GM12878 (cell line): ENCODE data around the gene C16orf96. TPM values are rescaled to one million over a fixed set of nuclear protein-coding genes. Genes with fewer than 3 reads are reported as not detected.

Source experiments
- ATAC-seq: fragments of 200-7000 bp; cut with Tn5 transposase; 3 replicates; pipeline ENCODE4 v1.9.1; 2020; ENCODE audit warnings: mild to moderate bottlenecking, moderate library complexity
- BruUV-seq: library from RNA; stranded (reverse); fragments of 400-500 nt; replicated peaks from 2 replicates; lab custom pipeline; 2021; lab: Mats Ljungman, UMichigan
- CTCF ChIA-PET: fragments of 300-600 bp; sonication (Branson Sonifier 250); formaldehyde crosslinking; extraction: SDS; loops from one replicate; lab custom pipeline; 2021; ENCODE audit warnings: inconsistent platforms; lab: Yijun Ruan, JAX
- POLR2A ChIA-PET: fragments of 350-600 bp; formaldehyde crosslinking; extraction: SDS; loops from one replicate; lab custom pipeline; 2021; ENCODE audit warnings: inconsistent platforms; lab: Charles Lee
- RAD21 ChIA-PET: fragments of 300-600 bp; sonication (Branson Sonifier 250); formaldehyde crosslinking; loops from one replicate; lab custom pipeline; 2023; ENCODE audit warnings: antibody characterized with exemption; ENCODE audit not compliant: unreplicated experiment; lab: Charles Lee
- SMC1A ChIA-PET: fragments of 300-600 bp; sonication (Branson Sonifier 250); formaldehyde crosslinking; loops from one replicate; lab custom pipeline; 2023; ENCODE audit not compliant: unreplicated experiment, uncharacterized antibody; lab: Charles Lee
- DNase-seq: peaks from one replicate; pipeline ENCODE4 v3.0.0-alpha.2; 2011; ENCODE audit warnings: low read depth, low spot score
- FAIRE-seq: peaks from 3 replicates; lab custom pipeline; 2011; peaks lifted over from hg19 to GRCh38; lab: Jason Lieb, UNC
- H2AFZ ChIP-seq: 2 replicates; pipeline ENCODE4 v1.6.0; 2011; ENCODE audit warnings: low read depth, low read length, control low read depth; ENCODE audit not compliant: control insufficient read depth
- H3K27ac ChIP-seq: 2 replicates; pipeline ENCODE4 v1.5.1; 2011; ENCODE audit warnings: control low read depth; ENCODE audit not compliant: control insufficient read depth, insufficient read depth
- H3K27me3 ChIP-seq, 2 experiments: replicated peaks in 1 of 2; 2 replicates each; pipeline versions ENCODE4 v1.6.0 to v1.6.1; 2011; ENCODE audit warnings: low read length in 1 of 2; ENCODE audit not compliant: control insufficient read depth in 2 of 2, insufficient read depth in 2 of 2
- H3K36me3 ChIP-seq, 2 experiments: 2 replicates each; pipeline ENCODE4 v1.5.1; 2011; ENCODE audit warnings: low read length in 1 of 2; ENCODE audit not compliant: control insufficient read depth in 2 of 2, insufficient read depth in 2 of 2
- H3K4me1 ChIP-seq: 2 replicates; pipeline ENCODE4 v1.6.1; 2011; ENCODE audit warnings: mild to moderate bottlenecking, low read length, moderate library complexity, mixed read lengths; ENCODE audit not compliant: control insufficient read depth, insufficient read depth
- H3K4me2 ChIP-seq: 2 replicates; pipeline ENCODE4 v1.6.0; 2011; ENCODE audit warnings: control low read depth; ENCODE audit not compliant: control insufficient read depth, insufficient read depth
- H3K4me3 ChIP-seq: fragments of 200-600 bp; sonication (generic); 2 replicates; pipeline ENCODE4 v1.5.1; 2016
- H3K79me2 ChIP-seq: 2 replicates; pipeline ENCODE4 v1.6.0; 2011; ENCODE audit warnings: low read length; ENCODE audit not compliant: control insufficient read depth, insufficient read depth
- H3K9ac ChIP-seq: 2 replicates; pipeline ENCODE4 v1.8.0; 2011; ENCODE audit warnings: low read length, control low read depth, mixed read lengths; ENCODE audit not compliant: control insufficient read depth, insufficient read depth
- H3K9me3 ChIP-seq: replicated peaks from 3 replicates; pipeline ENCODE4 v1.5.1; 2011; ENCODE audit warnings: mild to moderate bottlenecking, low read length; ENCODE audit not compliant: control insufficient read depth, insufficient read depth
- H4K20me1 ChIP-seq: 2 replicates; pipeline ENCODE4 v1.6.0; 2011; ENCODE audit not compliant: control insufficient read depth, insufficient read depth
- BCL3 ChIP-seq: IDR thresholded peaks from 2 replicates; pipeline ENCODE4 v1.6.1; 2011; ENCODE audit warnings: borderline replicate concordance, low read depth, mild to moderate bottlenecking, moderate library complexity, low read length; ENCODE audit not compliant: insufficient read depth, poor library complexity, severe bottlenecking
- CHD2 ChIP-seq: IDR thresholded peaks from 2 replicates; pipeline ENCODE4 v1.6.1; 2011; ENCODE audit warnings: low read depth, low read length, improper control_type of control experiment, borderline replicate concordance
- CHD4 ChIP-seq: fragments of 200-600 bp; sonication (generic); IDR thresholded peaks from 2 replicates; pipeline ENCODE4 v1.6.1; 2016; ENCODE audit warnings: mild to moderate bottlenecking
- ETV6 ChIP-seq, 2 experiments: fragments of 450-650 bp in 1 of 2; IDR thresholded peaks in 1 of 2; conservative IDR thresholded peaks in 1 of 2; 2 replicates each; pipeline ENCODE4 v1.6.1; 2014; ENCODE audit warnings: antibody characterized with exemption in 1 of 2, borderline replicate concordance in 1 of 2, low read depth in 1 of 2, mild to moderate bottlenecking in 1 of 2, moderate library complexity in 1 of 2
- HCFC1 ChIP-seq: fragments of 150-350 bp; IDR thresholded peaks from 2 replicates; pipeline ENCODE4 v1.6.1; 2014; ENCODE audit warnings: low read length
- HDAC6 ChIP-seq: fragments of 200-600 bp; sonication (generic); IDR thresholded peaks from one replicate; pipeline ENCODE4 v1.8.0; 2017; ENCODE audit warnings: antibody characterized with exemption; ENCODE audit not compliant: unreplicated experiment
- JUNB ChIP-seq: IDR thresholded peaks from 2 replicates; pipeline ENCODE4 v1.6.1; 2016; ENCODE audit warnings: antibody characterized with exemption, mild to moderate bottlenecking
- KAT2A ChIP-seq: conservative IDR thresholded peaks from 2 replicates; pipeline ENCODE4 v1.6.1; 2011; ENCODE audit warnings: low read depth, low read length; ENCODE audit not compliant: control insufficient read depth
- POLR2AphosphoS5 ChIP-seq: IDR thresholded peaks from 2 replicates; pipeline ENCODE4 v1.6.1; 2011; ENCODE audit warnings: mild to moderate bottlenecking, low read length, inconsistent platforms
- SIN3A ChIP-seq: IDR thresholded peaks from 2 replicates; pipeline ENCODE4 v1.6.1; 2012; ENCODE audit warnings: low read depth, low read length, improper control_type of control experiment
- SRF ChIP-seq, 2 experiments: IDR thresholded peaks; 2 replicates each; pipeline ENCODE4 v1.6.1; 2011; ENCODE audit warnings: low read depth in 2 of 2, low read length in 2 of 2, mild to moderate bottlenecking in 1 of 2, moderate library complexity in 1 of 2
- ZBED1 ChIP-seq: IDR thresholded peaks from 2 replicates; pipeline ENCODE4 v1.6.1; 2016; ENCODE audit warnings: borderline replicate concordance
- ZBTB33 ChIP-seq: fragments of 450-650 bp; IDR thresholded peaks from 2 replicates; pipeline ENCODE4 v1.6.1; 2017; ENCODE audit warnings: mild to moderate bottlenecking
- WGBS: methylation state at CpG from one replicate; pipeline ENCODE4 v1.1.6; 2016; ENCODE audit warnings: low lambda C conversion rate; ENCODE audit not compliant: insufficient replicate concordance, insufficient coverage; ENCODE audit errors: missing lambda C conversion rate; 5-methylcytosine and 5-hydroxymethylcytosine counted together
- in situ Hi-C: fragments of 300-500 bp; cut with MboI; formaldehyde crosslinking; loops from 9 replicates; pipeline ENCODE4 v1.14.3; 2018; ENCODE audit warnings: mixed read lengths
- intact Hi-C: fragments of 100-400 bp; cut with micrococcal nuclease; formaldehyde crosslinking; loops from one replicate; pipeline ENCODE4 v1.14.2; 2022; ENCODE audit not compliant: unreplicated experiment
- polyA plus RNA-seq, 11 experiments: library from polyadenylated mRNA; depleted of rRNA in 4 of 11; unstranded in 6 of 11; stranded (reverse) in 5 of 11; fragments of >200 nt; fragmentation: Nextera tagmentation in 4 of 11; fragmentation: Illumina TruSeq in 1 of 11; extraction: Ambion mirVana in 4 of 11; extraction: Trizol in 1 of 11; gene quantifications; 1 replicate in 1 of 11; 2 replicates in 10 of 11; pipeline versions ENCODE4 v1.2.1 to v1.2.3, GENCODE V29; 2011 to 2016; ENCODE audit warnings: inconsistent platforms in 2 of 11, missing spikeins in 2 of 11, low read depth in 1 of 11
- total RNA-seq, 4 experiments: library from RNA; depleted of rRNA in 3 of 4; stranded (reverse); fragments of >200 nt in 3 of 4; fragmentation: Illumina TruSeq in 1 of 4; extraction: Trizol in 1 of 4; gene quantifications; 2 replicates each; pipeline versions ENCODE4 v1.2.1 to v1.2.3, GENCODE V29; 2013 to 2021

C16orf96 gene
- total and polyA plus RNA-seq, 10 of the 15 experiments (the other 5 are each of a cell fraction or from before 2014, with no cell fraction given): 0.01 to 0.08 (median 0.01) TPM; not detected in 7

GRCh38 chr16:4524571-4524970 lies 31.6 kb upstream of the C16orf96 start:
- CTCF ChIA-PET: interaction anchor here (1.1 to 1.2 kb wide), 3 partner anchors 10 to 61 kb away, joined by 3 to 4 read pairs (median 3); no protein-coding TSS in a partner anchor
- Histone ChIP-seq H2AFZ (no peak overlapping the region), H3K79me2 (no peaks in the 10 kb centered on the region), H4K20me1 (no peaks in the 10 kb centered on the region), H3K9me3 (no peaks in the 10 kb centered on the region), H3K36me3 (no peaks in the 10 kb centered on the region; a peak in 1 of 4 replicates), H3K27ac (no peak overlapping the region), H3K9ac (no peak overlapping the region), H3K4me1 (peaks cover 12% of the 10 kb centered on the region), H3K4me2 (no peak overlapping the region)
- POLR2A ChIA-PET: interaction anchor here (0.5 to 1.4 kb wide), 2 partner anchors 14 to 106 kb away, joined by 4 read pairs; partner anchors contain the start of gene CDIP1
- DNase-seq: no peak
- BruUV-seq: no TSS peak
- no peak for FAIRE-seq
- intact Hi-C loops: no loop called here
- no peak for ATAC-seq
- no peak for TF ChIP-seq HCFC1
- TF ChIP-seq ZBED1: no peak
- TF ChIP-seq HDAC6: no peak
- no peak for TF ChIP-seq JUNB
- no peak for TF ChIP-seq SIN3A
- TF ChIP-seq CHD4: no peak
- TF ChIP-seq, all 136 proteins: peak for 0
- RAD21 ChIA-PET: no interaction called here
- in situ Hi-C loops: no loop called here
- Histone ChIP-seq H3K27me3 (no peaks in the 10 kb centered on the region), H3K4me3 (no peak overlapping the region)
- SMC1A ChIA-PET: interaction anchor here (1.4 to 1.8 kb wide), 2 partner anchors 9 to 12 kb away, joined by 3 to 5 read pairs; no protein-coding TSS in a partner anchor

- no peaks in the 10 kb centered on the region for H3K9me3 ChIP-seq
- POLR2A ChIA-PET: interaction anchor here (1.4 kb wide), 1 partner anchor 14 kb away, joined by 4 read pairs; the partner anchor contains the start of gene CDIP1
- H3K36me3 ChIP-seq: no peaks in the 10 kb centered on the region; a peak in 1 of 4 replicates
- H2AFZ ChIP-seq: no peak overlapping the region
- no peak for FAIRE-seq
- no TSS peak for BruUV-seq
- no peak for DNase-seq
- no peak overlapping the region for H3K4me2 ChIP-seq
- SMC1A ChIA-PET: interaction anchor here (1.4 to 1.8 kb wide), 2 partner anchors 9 to 11 kb away, joined by 3 to 5 read pairs; no protein-coding TSS in a partner anchor
- in situ Hi-C loops (no loop called here), intact Hi-C loops (no loop called here)
- RAD21 ChIA-PET: no interaction called here
- H3K9ac ChIP-seq: no peak overlapping the region
- no peaks in the 10 kb centered on the region for H3K79me2 ChIP-seq
- no peak for ATAC-seq
- H3K4me1 ChIP-seq: peaks cover 17% of the 10 kb centered on the region
- H3K27ac ChIP-seq: no peak overlapping the region
- CTCF ChIA-PET: interaction anchor here (1.2 to 1.3 kb wide), 3 partner anchors 8 to 61 kb away, joined by 3 read pairs; no protein-coding TSS in a partner anchor
- no peaks in the 10 kb centered on the region for H3K27me3 ChIP-seq
- 59% methylated on average over 7 of the region's 7 CpGs for WGBS
- H4K20me1 ChIP-seq: no peaks in the 10 kb centered on the region
- no peak overlapping the region for H3K4me3 ChIP-seq
- TF ChIP-seq BCL3 (no peak), ZBTB33 (no peak), SRF (IDR thresholded peaks at IDR 0.05; ENCODE audit: low read depth in 2 of 2, low read length in 2 of 2) (no peak), KAT2A (no peak), CHD2 (no peak), POLR2AphosphoS5 (no peak), ETV6 (conservative IDR thresholded peaks at IDR 0.05 in 1 of 2, IDR thresholded peaks at IDR 0.05 in 1 of 2; ENCODE audit: borderline replicate concordance in 1 of 2, low read depth in 1 of 2) (no peak)
Observed at GRCh38 chr16:4525069-4525468, 31.1 kb upstream of the C16orf96 start.
